Right ventricle myocardium inferior (tissue), 1 donor: ENCODE data around the gene FGF1. TPM values are rescaled to one million over a fixed set of nuclear protein-coding genes. Genes with fewer than 3 reads are reported as not detected.

Experiments
- ATAC-seq: fragments of 200-7000 bp; cut with Tn5 transposase; one replicate; pipeline ENCODE4 v1.9.1; 2020; ENCODE audit warnings: mild to moderate bottlenecking, moderate library complexity
- DNase-seq: peaks from one replicate; pipeline ENCODE4 v3.0.0; 2021; ENCODE audit errors: missing footprints
- intact Hi-C: fragments of 100-400 bp; cut with DNase I; formaldehyde crosslinking; loops from one replicate; pipeline ENCODE4 v1.11.0; 2022
- total RNA-seq: library from RNA; stranded (reverse); fragmentation: NEBNext Ultra II Directional; extraction: Animal tissue kit (Norgen Biotek cat#: 25700); gene quantifications from one replicate; pipeline ENCODE4 v1.2.1, GENCODE V29; 2021
- donor health status: DM: no; HTN: yes; CAD: no; lungs with severe emphysema.

FGF1 gene
- total RNA-seq, 1 donor from 2014 or later, result 57.0 TPM

GRCh38 chr5:142542906-142543305 lies 143.0 kb downstream of the FGF1 start:
- intact Hi-C loops, result loop anchor here (1.0 to 10.0 kb wide), 7 partner anchors 50 to 538 kb away; partner anchors contain the start of gene SPRY4

More at GRCh38 chr5:142542906-142543305, 143.0 kb downstream of the FGF1 start:
- ATAC-seq (peak; percentile 76), DNase-seq (no peak)

Other genes starting within 250 kb of the FGF1 start
- gene ARHGAP26, start 84.3 kb upstream of the FGF1 start, total RNA-seq, result 29.8 TPM